GM23338 (cell line): ENCODE results near the gene NEK6.

Source experiments
- CREB1 ChIP-seq: fragments of 250-450 bp; sonication (Bioruptor Pico); IDR thresholded peaks from 2 replicates; pipeline ENCODE4 v1.5.0; 2020; ENCODE audit warnings: low read depth, mild to moderate bottlenecking, moderate library complexity
- EZH2phosphoT487 ChIP-seq: fragments of 200-600 bp; sonication (generic); IDR thresholded peaks from one replicate; pipeline ENCODE4 v1.8.1; 2018; ENCODE audit warnings: antibody characterized with exemption; ENCODE audit not compliant: unreplicated experiment
- POLR2AphosphoS5 ChIP-seq: IDR thresholded peaks from 2 replicates; pipeline ENCODE4 v1.6.1; 2016; ENCODE audit warnings: antibody characterized with exemption, low read depth
- TF ChIP-seq, protein P1 (sequence below), 2 experiments: fragments of 200-600 bp in 1 of 2; sonication (generic) in 1 of 2; conservative IDR thresholded peaks; 2 replicates each; pipeline versions ENCODE4 v1.5.1 to v1.6.1; 2016 to 2017; ENCODE audit warnings: antibody characterized with exemption in 2 of 2, low read depth in 2 of 2, mild to moderate bottlenecking in 2 of 2, moderate library complexity in 1 of 2

GRCh38 chr9:124231095-124231737 is 26.5 kb upstream of the NEK6 start:
- TF ChIP-seq, protein P1, sequence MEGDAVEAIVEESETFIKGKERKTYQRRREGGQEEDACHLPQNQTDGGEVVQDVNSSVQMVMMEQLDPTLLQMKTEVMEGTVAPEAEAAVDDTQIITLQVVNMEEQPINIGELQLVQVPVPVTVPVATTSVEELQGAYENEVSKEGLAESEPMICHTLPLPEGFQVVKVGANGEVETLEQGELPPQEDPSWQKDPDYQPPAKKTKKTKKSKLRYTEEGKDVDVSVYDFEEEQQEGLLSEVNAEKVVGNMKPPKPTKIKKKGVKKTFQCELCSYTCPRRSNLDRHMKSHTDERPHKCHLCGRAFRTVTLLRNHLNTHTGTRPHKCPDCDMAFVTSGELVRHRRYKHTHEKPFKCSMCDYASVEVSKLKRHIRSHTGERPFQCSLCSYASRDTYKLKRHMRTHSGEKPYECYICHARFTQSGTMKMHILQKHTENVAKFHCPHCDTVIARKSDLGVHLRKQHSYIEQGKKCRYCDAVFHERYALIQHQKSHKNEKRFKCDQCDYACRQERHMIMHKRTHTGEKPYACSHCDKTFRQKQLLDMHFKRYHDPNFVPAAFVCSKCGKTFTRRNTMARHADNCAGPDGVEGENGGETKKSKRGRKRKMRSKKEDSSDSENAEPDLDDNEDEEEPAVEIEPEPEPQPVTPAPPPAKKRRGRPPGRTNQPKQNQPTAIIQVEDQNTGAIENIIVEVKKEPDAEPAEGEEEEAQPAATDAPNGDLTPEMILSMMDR (conservative IDR thresholded peaks at IDR 0.05; ENCODE audit: low read depth in 2 of 2) = no peak
- TF ChIP-seq CREB1 (CRISPR knock-in tag) (no peak), EZH2phosphoT487 (no peak), POLR2AphosphoS5 (no peak)
